Smooth muscle cell (in vitro differentiated cells): ENCODE data around the gene GGT6. TPM values are rescaled to one million over a fixed set of nuclear protein-coding genes. Genes with fewer than 3 reads are reported as not detected.
"Not testable (repeated sequence)": the region's sequence is repeated elsewhere in the genome, so short reads cannot be mapped to it uniquely, and the experiment has no call there.

Experiments
- DNase-seq: peaks from one replicate; lab custom pipeline; 2025; ENCODE audit not compliant: unreplicated experiment; lab: John Stamatoyannopoulos, UW
- H2AFZ ChIP-seq: fragments of 200-600 bp; sonication (generic); 2 replicates; pipeline ENCODE4 v1.6.0; 2016; ENCODE audit warnings: antibody characterized with exemption, low read depth, mild to moderate bottlenecking
- H3F3A ChIP-seq: fragments of 200-600 bp; sonication (generic); 2 replicates; pipeline ENCODE4 v1.6.0; 2017; ENCODE audit warnings: antibody characterized with exemption, low read depth
- H3K27ac ChIP-seq: fragments of 200-600 bp; sonication (generic); 2 replicates; pipeline ENCODE4 v1.5.1; 2016; ENCODE audit warnings: low read depth, mild to moderate bottlenecking
- H3K27me3 ChIP-seq: fragments of 200-600 bp; sonication (generic); 2 replicates; pipeline ENCODE4 v1.6.1; 2016; ENCODE audit warnings: low read depth, mild to moderate bottlenecking
- H3K36me3 ChIP-seq: fragments of 200-600 bp; sonication (generic); 2 replicates; pipeline ENCODE4 v1.5.1; 2016; ENCODE audit warnings: low read depth
- H3K4me1 ChIP-seq: fragments of 200-600 bp; sonication (generic); 2 replicates; pipeline ENCODE4 v1.5.1; 2016; ENCODE audit warnings: low read depth
- H3K4me2 ChIP-seq: fragments of 200-600 bp; sonication (generic); 2 replicates; pipeline ENCODE4 v1.6.0; 2016; ENCODE audit warnings: mild to moderate bottlenecking
- H3K4me3 ChIP-seq: fragments of 200-600 bp; sonication (generic); 2 replicates; pipeline ENCODE4 v1.5.1; 2016; ENCODE audit warnings: mild to moderate bottlenecking
- H3K79me2 ChIP-seq: fragments of 200-600 bp; sonication (generic); 2 replicates; pipeline ENCODE4 v1.6.0; 2016; ENCODE audit warnings: low read depth, mild to moderate bottlenecking
- H3K9ac ChIP-seq: fragments of 200-600 bp; sonication (generic); 2 replicates; pipeline ENCODE4 v1.6.0; 2016; ENCODE audit warnings: low read depth
- H3K9me3 ChIP-seq: fragments of 200-600 bp; sonication (generic); replicated peaks from 2 replicates; pipeline ENCODE4 v1.5.1; 2016; ENCODE audit warnings: low read depth
- H4K20me1 ChIP-seq: fragments of 200-600 bp; sonication (generic); 2 replicates; pipeline ENCODE4 v1.6.0; 2016; ENCODE audit warnings: low read depth
- CTCF ChIP-seq: fragments of 200-600 bp; sonication (generic); IDR thresholded peaks from 2 replicates; pipeline ENCODE4 v1.5.1; 2017; ENCODE audit warnings: borderline replicate concordance, mild to moderate bottlenecking, antibody characterized with exemption; ENCODE audit not compliant: insufficient read depth, poor library complexity, severe bottlenecking
- WGBS: methylation state at CpG from one replicate; pipeline ENCODE4 v1.1.7; 2016; ENCODE audit warnings: low lambda C conversion rate; 5-methylcytosine and 5-hydroxymethylcytosine counted together
- polyA plus RNA-seq: library from polyadenylated mRNA; unstranded; fragments of >200 nt; fragmentation: Nextera tagmentation; extraction: Ambion mirVana; gene quantifications from 2 replicates; pipeline ENCODE4 v1.2.1, GENCODE V29; 2016
- total RNA-seq: library from RNA; depleted of rRNA; stranded (reverse); fragments of >200 nt; gene quantifications from 2 replicates; pipeline ENCODE4 v1.2.3, GENCODE V29; 2014

Gene GGT6
- total and polyA plus RNA-seq, 2 experiments from 2014 or later, result 0.27 TPM; not detected in 1

DNA sequence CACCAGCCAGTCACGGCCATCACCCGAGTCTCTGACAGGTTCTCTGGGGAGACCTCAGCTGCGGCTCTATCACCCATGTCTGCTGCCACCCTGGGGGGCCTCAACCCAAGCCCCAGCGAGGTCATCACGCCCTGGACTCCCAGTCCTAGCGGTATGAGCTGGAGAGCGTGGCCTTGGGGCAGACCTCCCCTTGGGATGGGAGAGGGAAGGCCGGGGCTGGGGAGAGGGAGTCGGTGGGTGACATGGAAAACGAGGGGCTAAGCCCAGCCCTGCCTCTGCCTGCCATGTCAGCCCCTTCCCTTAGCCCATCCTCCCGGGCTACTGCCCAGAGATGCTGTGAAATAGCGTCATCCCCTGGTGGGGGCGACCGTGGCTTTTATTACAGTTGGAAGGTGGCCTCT is 32.6 kb upstream of the GGT6 start:
- H3K36me3 ChIP-seq, result no peaks in the 10 kb centered on the region
- no peak overlapping the region for H3K9ac ChIP-seq
- TF ChIP-seq CTCF, result no peak
- H3K27ac ChIP-seq, result no peak overlapping the region
- H3K4me2 ChIP-seq, result no peak overlapping the region
- peaks cover 16% of the 10 kb centered on the region for H3K79me2 ChIP-seq
- H4K20me1 ChIP-seq, result no peaks in the 10 kb centered on the region
- DNase-seq, result no peak
- 86% methylated on average over 14 of the region's 14 CpGs for WGBS
- no peaks in the 10 kb centered on the region for H3F3A ChIP-seq
- H2AFZ ChIP-seq, result no peak overlapping the region
- no peaks in the 10 kb centered on the region for H3K27me3 ChIP-seq
- no peaks in the 10 kb centered on the region for H3K9me3 ChIP-seq
- H3K4me1 ChIP-seq, result peaks cover 7% of the 10 kb centered on the region
- H3K4me3 ChIP-seq, result no peak overlapping the region

GRCh38 chr17:4592240-4593005 is 32.0 kb upstream of the GGT6 start:
- Histone ChIP-seq H3K79me2 (peaks cover 16% of the 10 kb centered on the region), H3K9ac (no peak overlapping the region), H3K4me3 (no peak overlapping the region), H4K20me1 (no peaks in the 10 kb centered on the region), H3K9me3 (no peaks in the 10 kb centered on the region), H3F3A (peaks cover 1% of the 10 kb centered on the region), H2AFZ (no peak overlapping the region), H3K27ac (no peak overlapping the region), H3K27me3 (no peaks in the 10 kb centered on the region), H3K4me2 (no peak overlapping the region), H3K4me1 (peaks cover 6% of the 10 kb centered on the region), H3K36me3 (no peaks in the 10 kb centered on the region)
- TF ChIP-seq CTCF, result no peak
- 92% methylated on average over 10 of the region's 11 CpGs for WGBS
- DNase-seq, result no peak

GRCh38 chr17:4591529-4591928 is 31.2 kb upstream of the GGT6 start:
- Histone ChIP-seq H3K36me3 (no peaks in the 10 kb centered on the region), H3K27ac (no peak overlapping the region), H3K4me1 (peaks cover 6% of the 10 kb centered on the region), H3K79me2 (peaks cover 16% of the 10 kb centered on the region), H4K20me1 (no peaks in the 10 kb centered on the region), H2AFZ (no peak overlapping the region), H3K4me2 (no peak overlapping the region), H3F3A (peaks cover 4% of the 10 kb centered on the region), H3K9me3 (no peaks in the 10 kb centered on the region), H3K4me3 (no peak overlapping the region), H3K27me3 (no peaks in the 10 kb centered on the region), H3K9ac (no peak overlapping the region)
- no peak for DNase-seq
- 44% methylated on average over 12 of the region's 12 CpGs for WGBS
- no peak for TF ChIP-seq CTCF

DNA sequence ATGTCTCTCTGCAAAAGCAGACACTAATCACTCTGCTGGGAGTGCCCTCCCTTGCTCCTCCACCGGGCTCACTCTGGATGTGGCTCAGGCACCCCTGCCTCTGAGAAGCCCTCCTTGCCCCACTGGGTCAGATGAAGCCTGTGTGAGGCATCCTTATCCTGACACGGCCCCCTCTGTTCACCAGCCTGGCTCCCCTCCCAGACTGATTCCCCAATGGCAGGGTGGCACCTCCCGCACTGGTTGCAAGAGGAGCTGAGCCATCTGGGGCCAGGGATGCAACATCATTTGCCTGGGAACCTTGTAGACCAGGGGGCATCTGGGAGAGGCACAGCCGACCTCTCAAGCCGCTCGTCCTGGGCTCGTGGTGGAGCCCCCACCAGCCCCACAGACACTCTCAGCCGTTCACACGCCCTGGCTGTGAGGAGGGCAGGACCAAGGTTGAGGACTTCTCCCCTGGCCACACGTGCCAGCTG is 30.6 kb upstream of the GGT6 start:
- no peak overlapping the region for H3K27ac ChIP-seq
- H3K4me3 ChIP-seq, result no peak overlapping the region
- H3K9me3 ChIP-seq, result no peaks in the 10 kb centered on the region
- no peaks in the 10 kb centered on the region for H3K27me3 ChIP-seq
- H4K20me1 ChIP-seq, result no peaks in the 10 kb centered on the region
- H3K4me2 ChIP-seq, result no peak overlapping the region
- H3K4me1 ChIP-seq, result peaks cover 6% of the 10 kb centered on the region
- H3K36me3 ChIP-seq, result no peaks in the 10 kb centered on the region
- WGBS, result 88% methylated on average over 10 of the region's 10 CpGs
- no peak for DNase-seq
- H2AFZ ChIP-seq, result no peak overlapping the region
- peaks cover 4% of the 10 kb centered on the region for H3F3A ChIP-seq
- no peak overlapping the region for H3K9ac ChIP-seq
- peaks cover 16% of the 10 kb centered on the region for H3K79me2 ChIP-seq
- no peak for TF ChIP-seq CTCF

DNA sequence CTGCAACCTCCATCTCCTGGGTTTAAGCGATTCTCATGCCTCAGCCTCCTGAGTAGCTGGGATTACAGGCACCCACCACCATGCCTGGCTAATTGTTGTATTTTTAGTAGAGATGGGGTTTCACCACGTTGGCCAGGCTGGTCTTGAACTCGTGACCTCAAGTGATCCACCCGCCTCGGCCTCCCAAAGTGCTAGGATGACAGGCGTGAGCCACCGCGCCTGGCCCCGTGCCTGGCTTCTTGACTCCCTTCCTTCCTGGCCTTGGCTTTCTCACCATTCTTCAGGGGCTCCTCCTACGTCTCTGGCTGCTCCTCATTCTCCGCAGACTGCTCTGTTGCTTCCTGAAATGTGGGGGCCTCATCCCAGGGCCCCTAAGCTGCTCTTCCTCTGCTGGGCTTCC is 29.7 kb upstream of the GGT6 start:
- not testable (repeated sequence) for H3K27ac ChIP-seq, H3K4me1 ChIP-seq, H3K4me3 ChIP-seq, H3K27me3 ChIP-seq, H4K20me1 ChIP-seq, H3K9ac ChIP-seq, H3K36me3 ChIP-seq, DNase-seq, H2AFZ ChIP-seq, H3K4me2 ChIP-seq, H3F3A ChIP-seq, H3K9me3 ChIP-seq
- WGBS, result 86% methylated on average over 11 of the region's 11 CpGs
- H3K79me2 ChIP-seq, result peaks cover 16% of the 10 kb centered on the region
